H1 (cell line): ENCODE measurements around the gene LRRC4C. TPM values are rescaled to one million over a fixed set of nuclear protein-coding genes. Genes with fewer than 3 reads are reported as not detected.

Experiments used
- CTCF ChIA-PET: fragments of 300-600 bp; sonication (Branson Sonifier 250); formaldehyde crosslinking; loops from one replicate; lab custom pipeline; 2021; ENCODE audit not compliant: partially characterized antibody; lab: Charles Lee
- POLR2A ChIA-PET: fragments of 300-600 bp; sonication (Branson Sonifier 250); formaldehyde crosslinking; loops from one replicate; lab custom pipeline; 2021; ENCODE audit warnings: inconsistent platforms; ENCODE audit not compliant: partially characterized antibody; lab: Charles Lee
- DNase-seq, 2 experiments: peaks; one replicate each; pipeline versions ENCODE4 v3.0.0 to v3.0.0-alpha.2; 2010 to 2022; ENCODE audit warnings: low spot score in 2 of 2, low read depth in 1 of 2, mixed read lengths in 1 of 2
- FAIRE-seq: peaks from 2 replicates; lab custom pipeline; 2011; peaks lifted over from hg19 to GRCh38; lab: Jason Lieb, UNC
- H2AFZ ChIP-seq: 2 replicates; pipeline ENCODE4 v1.8.1; 2012; ENCODE audit warnings: low read length, inconsistent platforms
- H2AK5ac ChIP-seq: 2 replicates; pipeline ENCODE4 v1.6.1; 2013; ENCODE audit warnings: low read depth, low read length
- H2BK120ac ChIP-seq: replicated peaks from 2 replicates; pipeline ENCODE3; 2013; ENCODE audit warnings: low read depth, low read length, inconsistent platforms
- H2BK12ac ChIP-seq: 2 replicates; pipeline ENCODE4 v1.6.1; 2013; ENCODE audit warnings: low read depth, low read length
- H2BK15ac ChIP-seq: 2 replicates; pipeline ENCODE4 v1.6.1; 2013; ENCODE audit warnings: low read length
- H2BK20ac ChIP-seq: 2 replicates; pipeline ENCODE4 v1.6.1; 2013; ENCODE audit warnings: low read length
- H2BK5ac ChIP-seq: 2 replicates; pipeline ENCODE4 v1.6.1; 2013; ENCODE audit warnings: low read depth, low read length
- H3K14ac ChIP-seq: 2 replicates; pipeline ENCODE4 v1.6.1; 2013; ENCODE audit warnings: inconsistent platforms; ENCODE audit not compliant: insufficient read length
- H3K18ac ChIP-seq: 2 replicates; pipeline ENCODE4 v1.6.1; 2013; ENCODE audit warnings: low read length; ENCODE audit errors: extremely low read depth
- H3K23ac ChIP-seq: 2 replicates; pipeline ENCODE4 v1.6.1; 2013; ENCODE audit warnings: inconsistent platforms; ENCODE audit not compliant: insufficient read length
- H3K23me2 ChIP-seq: 2 replicates; pipeline ENCODE4 v1.6.1; 2013; ENCODE audit warnings: low read depth, low read length
- H3K27ac ChIP-seq: 2 replicates; pipeline ENCODE4 v1.6.1; 2011; ENCODE audit warnings: low read depth, low read length, inconsistent platforms
- H3K27me3 ChIP-seq, 4 experiments: replicated peaks in 1 of 4; 1 replicate in 1 of 4; 2 replicates in 3 of 4; pipeline versions ENCODE4 v1.6.1 to v1.8.1; 2011 to 2013; ENCODE audit warnings: low read length in 3 of 4, mild to moderate bottlenecking in 3 of 4, inconsistent platforms in 2 of 4, mixed read lengths in 2 of 4, moderate library complexity in 1 of 4; ENCODE audit not compliant: control insufficient read depth in 3 of 4, insufficient read depth in 3 of 4; ENCODE audit errors: extremely low read depth in 1 of 4
- H3K36me3 ChIP-seq, 4 experiments: 2 replicates each; pipeline versions ENCODE4 v1.6.1 to v1.8.1; 2011 to 2013; ENCODE audit warnings: mild to moderate bottlenecking in 4 of 4, low read length in 3 of 4, moderate library complexity in 2 of 4, control low read depth in 1 of 4, inconsistent platforms in 1 of 4; ENCODE audit not compliant: insufficient read depth in 4 of 4, control insufficient read depth in 2 of 4
- H3K4ac ChIP-seq: replicated peaks from 2 replicates; pipeline ENCODE3; 2013; ENCODE audit warnings: low read length, low read depth, mixed read lengths, inconsistent platforms; ENCODE audit not compliant: insufficient read length
- H3K4me1 ChIP-seq, 4 experiments: replicated peaks in 1 of 4; 1 replicate in 1 of 4; 2 replicates in 3 of 4; pipeline versions ENCODE4 v1.6.1 to v1.8.1; 2011 to 2013; ENCODE audit warnings: low read length in 3 of 4, inconsistent platforms in 2 of 4, mixed read lengths in 1 of 4; ENCODE audit not compliant: insufficient read depth in 4 of 4, control insufficient read depth in 3 of 4
- H3K4me2 ChIP-seq, 2 experiments: 2 replicates each; pipeline versions ENCODE4 v1.6.1 to v1.8.1; 2011 to 2013; ENCODE audit warnings: low read depth in 2 of 2, low read length in 2 of 2, control low read depth in 1 of 2, inconsistent platforms in 1 of 2, mild to moderate bottlenecking in 1 of 2; ENCODE audit not compliant: insufficient read depth in 1 of 2
- H3K4me3 ChIP-seq, 4 experiments: fragments of 200-600, 300-600 bp in 1 of 4; sonication (generic), shearing (Covaris generic), sonication (Bioruptor Twin) in 1 of 4; 2 replicates each; pipeline versions ENCODE4 v1.5.1 to v1.8.1; 2011 to 2016; ENCODE audit warnings: low read length in 4 of 4, low read depth in 3 of 4, control low read depth in 2 of 4, inconsistent platforms in 2 of 4, mild to moderate bottlenecking in 2 of 4, mixed read lengths in 1 of 4, moderate library complexity in 1 of 4; ENCODE audit not compliant: insufficient read depth in 2 of 4; ENCODE audit errors: extremely low read depth in 1 of 4
- H3K56ac ChIP-seq: replicated peaks from 2 replicates; pipeline ENCODE3; 2013; ENCODE audit warnings: low read depth, mild to moderate bottlenecking, mixed read lengths, low read length, inconsistent platforms; ENCODE audit not compliant: insufficient read length
- H3K79me1 ChIP-seq: 2 replicates; pipeline ENCODE4 v1.6.1; 2013; ENCODE audit warnings: low read depth, low read length, control low read depth
- H3K79me2 ChIP-seq, 2 experiments: 2 replicates each; pipeline versions ENCODE4 v1.6.1 to v1.8.1; 2012 to 2013; ENCODE audit warnings: low read length in 2 of 2, mild to moderate bottlenecking in 2 of 2, inconsistent platforms in 1 of 2; ENCODE audit not compliant: insufficient read depth in 2 of 2, control insufficient read depth in 1 of 2
- H3K9ac ChIP-seq, 4 experiments: replicated peaks in 1 of 4; 1 replicate in 1 of 4; 2 replicates in 3 of 4; pipeline versions ENCODE4 v1.6.1 to v1.8.1; 2011 to 2013; ENCODE audit warnings: low read depth in 3 of 4, low read length in 3 of 4, control low read depth in 2 of 4, mild to moderate bottlenecking in 2 of 4, moderate library complexity in 2 of 4, inconsistent platforms in 1 of 4; ENCODE audit errors: extremely low read depth in 1 of 4
- H3K9me3 ChIP-seq, 2 experiments: 2 replicates each; pipeline versions ENCODE4 v1.6.1 to v1.8.1; 2012 to 2013; ENCODE audit warnings: mild to moderate bottlenecking in 2 of 2, moderate library complexity in 2 of 2, control low read depth in 1 of 2, inconsistent platforms in 1 of 2, low read depth in 1 of 2, low read length in 1 of 2, mixed read lengths in 1 of 2; ENCODE audit not compliant: insufficient read depth in 2 of 2
- H4K20me1 ChIP-seq, 2 experiments: replicated peaks in 1 of 2; 2 replicates each; pipeline versions ENCODE3 to v1.8.1; 2011 to 2013; ENCODE audit warnings: inconsistent platforms in 2 of 2, low read length in 2 of 2, mild to moderate bottlenecking in 1 of 2; ENCODE audit not compliant: insufficient read depth in 2 of 2, control insufficient read depth in 1 of 2
- H4K5ac ChIP-seq: 2 replicates; pipeline ENCODE4 v1.6.1; 2013; ENCODE audit warnings: low read length, low read depth, mixed read lengths, inconsistent platforms; ENCODE audit not compliant: insufficient read length
- H4K8ac ChIP-seq: 2 replicates; pipeline ENCODE4 v1.8.0; 2013; ENCODE audit warnings: mild to moderate bottlenecking, moderate library complexity, low read length, inconsistent platforms; ENCODE audit not compliant: insufficient read depth; ENCODE audit errors: extremely low read depth
- H4K91ac ChIP-seq: replicated peaks from 2 replicates; pipeline ENCODE3; 2013; ENCODE audit warnings: low read length, mixed read lengths, inconsistent platforms; ENCODE audit not compliant: insufficient read length
- CEBPB ChIP-seq: IDR thresholded peaks from 2 replicates; pipeline ENCODE4 v1.6.1; 2012; ENCODE audit warnings: low read depth, low read length
- CHD1 ChIP-seq: IDR thresholded peaks from 2 replicates; pipeline ENCODE4 v1.6.1; 2012; ENCODE audit warnings: low read depth, low read length, improper control_type of control experiment
- CHD2 ChIP-seq: IDR thresholded peaks from 2 replicates; pipeline ENCODE4 v1.6.1; 2012; ENCODE audit warnings: low read length, improper control_type of control experiment
- CREB1 ChIP-seq: IDR thresholded peaks from 2 replicates; pipeline ENCODE4 v1.6.1; 2012; ENCODE audit warnings: inconsistent platforms
- CTCF ChIP-seq, 3 experiments: IDR thresholded peaks; 1 replicate in 2 of 3; 2 replicates in 1 of 3; pipeline versions ENCODE4 v1.5.1 to v1.6.1; 2011; ENCODE audit warnings: low read length in 3 of 3, mild to moderate bottlenecking in 3 of 3, inconsistent platforms in 2 of 3, low read depth in 1 of 3, moderate library complexity in 1 of 3; ENCODE audit not compliant: insufficient read depth in 1 of 3; ENCODE audit errors: control extremely low read depth in 1 of 3
- FOSL1 ChIP-seq: IDR thresholded peaks from 2 replicates; pipeline ENCODE4 v1.6.1; 2011; ENCODE audit warnings: mild to moderate bottlenecking, low read depth, low read length, moderate library complexity; ENCODE audit not compliant: insufficient read depth
- NRF1 ChIP-seq: IDR thresholded peaks from 2 replicates; pipeline ENCODE4 v1.6.1; 2011; ENCODE audit warnings: mild to moderate bottlenecking, low read depth, low read length, improper control_type of control experiment
- POU5F1 ChIP-seq: IDR thresholded peaks from 2 replicates; pipeline ENCODE4 v1.6.1; 2011; ENCODE audit warnings: low read depth, mild to moderate bottlenecking, low read length, moderate library complexity
- RAD21 ChIP-seq, 2 experiments: IDR thresholded peaks in 1 of 2; conservative IDR thresholded peaks in 1 of 2; 2 replicates each; pipeline ENCODE4 v1.6.1; 2011; ENCODE audit warnings: low read depth in 2 of 2, low read length in 2 of 2, improper control_type of control experiment in 1 of 2, inconsistent platforms in 1 of 2, mild to moderate bottlenecking in 1 of 2, moderate library complexity in 1 of 2
- SP1 ChIP-seq: IDR thresholded peaks from 2 replicates; pipeline ENCODE4 v1.6.1; 2011; ENCODE audit warnings: low read depth, low read length
- WGBS, 2 experiments: shearing (Covaris generic) in 1 of 2; methylation state at CpG; one replicate each; pipeline versions ENCODE4 v1.1.6 to v1.1.7; 2013 to 2015; ENCODE audit warnings: low lambda C conversion rate in 2 of 2, mixed read lengths in 2 of 2, inconsistent platforms in 1 of 2, low coverage in 1 of 2, missing lambda C conversion rate in 1 of 2; ENCODE audit not compliant: insufficient replicate concordance in 2 of 2, insufficient coverage in 1 of 2, insufficient read length in 1 of 2; ENCODE audit errors: extremely low coverage in 1 of 2, missing lambda C conversion rate in 1 of 2; 5-methylcytosine and 5-hydroxymethylcytosine counted together
- polyA plus RNA-seq, 7 experiments: library from polyadenylated mRNA; depleted of rRNA in 3 of 7; stranded (reverse) in 5 of 7; unstranded in 2 of 7; fragments of >200 nt in 5 of 7; fragments of 200-250 nt in 2 of 7; gene quantifications; 1 replicate in 5 of 7; 2 replicates in 1 of 7; 4 replicates in 1 of 7; pipeline versions ENCODE4 v1.2.1 to v1.2.3, GENCODE V29; 2011 to 2013; ENCODE audit warnings: missing spikeins in 2 of 7, mixed read lengths in 2 of 7
- total RNA-seq: library from RNA; stranded (reverse); fragmentation: NEBNext Ultra II Directional; extraction: Animal tissue kit (Norgen Biotek cat#: 25700); gene quantifications from 2 replicates; pipeline ENCODE4 v1.2.1, GENCODE V29; 2021

LRRC4C gene
- total and polyA plus RNA-seq, 2 of the 8 experiments (the other 6 are each of a cell fraction or from before 2014, with no cell fraction given) = 0.23 to 2.2 TPM

GRCh38 chr11:41398175-41398574 is 61.3 kb downstream of the LRRC4C start:
- Histone ChIP-seq H3K56ac (no peak overlapping the region), H2BK12ac (no peak overlapping the region), H3K9ac (no peak overlapping the region), H2BK20ac (no peak overlapping the region), H3K14ac (no peak overlapping the region), H3K4me1 (peaks cover 0 to 23% (median 11%) of the 10 kb centered on the region in 4 experiments; a peak in 4 of 7 replicates), H3K4me3 (no peak overlapping the region), H4K5ac (no peak overlapping the region), H4K20me1 (no peaks in the 10 kb centered on the region), H3K36me3 (no peaks in the 10 kb centered on the region), H3K27ac (no peak overlapping the region), H3K9me3 (no peaks in the 10 kb centered on the region), H2BK5ac (no peak overlapping the region), H2AFZ (no peak overlapping the region), H3K4me2 (no peak overlapping the region), H3K23ac (no peak overlapping the region), H3K18ac (no peak overlapping the region), H3K79me2 (no peaks in the 10 kb centered on the region), H4K8ac (no peak overlapping the region), H2AK5ac (no peak overlapping the region), H4K91ac (no peak overlapping the region), H2BK15ac (no peak overlapping the region), H3K79me1 (no peaks in the 10 kb centered on the region), H3K4ac (no peak overlapping the region), H3K27me3 (no peaks in the 10 kb centered on the region), H2BK120ac (no peak overlapping the region), H3K23me2 (no peaks in the 10 kb centered on the region)
- DNase-seq = no peak
- ChIA-PET POLR2A (no interaction called here), CTCF (interaction anchor here (1.4 kb wide), 1 partner anchor 34 kb away, joined by 5 read pairs; no protein-coding TSS in a partner anchor)
- WGBS, 2 experiments = 95% methylated on average over 3 of the region's 3 CpGs; no CpG with 5 or more reads in 1 of the 2 experiments
- FAIRE-seq = no peak
- TF ChIP-seq SP1 = no peak
- no peak for TF ChIP-seq CHD2
- TF ChIP-seq RAD21 (IDR thresholded peaks at IDR 0.05 in 1 of 2, conservative IDR thresholded peaks at IDR 0.05 in 1 of 2; ENCODE audit: low read depth in 2 of 2, low read length in 2 of 2) = no peak
- no peak for TF ChIP-seq CHD1
- TF ChIP-seq POU5F1 = no peak
- TF ChIP-seq CEBPB = no peak
- TF ChIP-seq FOSL1 = no peak
- TF ChIP-seq CTCF (IDR thresholded peaks at IDR 0.05; ENCODE audit: control extremely low read depth in 1 of 3, insufficient read depth in 1 of 3, low read depth in 1 of 3, low read length in 3 of 3) = no peak
- TF ChIP-seq NRF1 = no peak
- TF ChIP-seq CREB1 = no peak
